Measurements from ENCODE around the gene ZDHHC13.

DNA sequence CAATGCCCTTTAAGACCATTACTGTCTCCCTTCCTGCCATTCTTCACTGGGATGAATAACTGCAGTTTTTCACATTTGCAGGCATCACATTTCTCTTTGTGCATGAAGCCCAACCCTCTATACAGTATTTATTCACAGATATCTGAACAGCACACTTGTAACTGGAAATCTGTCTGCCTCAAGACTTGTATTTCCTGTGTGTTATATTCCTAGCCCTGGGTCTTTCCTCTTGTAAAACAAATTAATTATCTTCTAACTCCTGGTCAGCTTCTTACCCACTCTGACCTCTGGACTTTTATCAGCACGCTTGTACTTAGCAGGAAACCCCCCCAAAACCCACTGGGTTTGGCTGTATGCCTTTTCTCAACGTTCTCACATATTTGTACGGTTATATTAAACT lies 82.8 kb downstream of the ZDHHC13 start:
- TF ChIP-seq, protein P1, sequence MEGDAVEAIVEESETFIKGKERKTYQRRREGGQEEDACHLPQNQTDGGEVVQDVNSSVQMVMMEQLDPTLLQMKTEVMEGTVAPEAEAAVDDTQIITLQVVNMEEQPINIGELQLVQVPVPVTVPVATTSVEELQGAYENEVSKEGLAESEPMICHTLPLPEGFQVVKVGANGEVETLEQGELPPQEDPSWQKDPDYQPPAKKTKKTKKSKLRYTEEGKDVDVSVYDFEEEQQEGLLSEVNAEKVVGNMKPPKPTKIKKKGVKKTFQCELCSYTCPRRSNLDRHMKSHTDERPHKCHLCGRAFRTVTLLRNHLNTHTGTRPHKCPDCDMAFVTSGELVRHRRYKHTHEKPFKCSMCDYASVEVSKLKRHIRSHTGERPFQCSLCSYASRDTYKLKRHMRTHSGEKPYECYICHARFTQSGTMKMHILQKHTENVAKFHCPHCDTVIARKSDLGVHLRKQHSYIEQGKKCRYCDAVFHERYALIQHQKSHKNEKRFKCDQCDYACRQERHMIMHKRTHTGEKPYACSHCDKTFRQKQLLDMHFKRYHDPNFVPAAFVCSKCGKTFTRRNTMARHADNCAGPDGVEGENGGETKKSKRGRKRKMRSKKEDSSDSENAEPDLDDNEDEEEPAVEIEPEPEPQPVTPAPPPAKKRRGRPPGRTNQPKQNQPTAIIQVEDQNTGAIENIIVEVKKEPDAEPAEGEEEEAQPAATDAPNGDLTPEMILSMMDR (IDR thresholded peaks at IDR 0.05): no peak
- TF ChIP-seq SMC3 (IDR thresholded peaks at IDR 0.05) (no peak), KDM5A (IDR thresholded peaks at IDR 0.05) (no peak), POLR2A (IDR thresholded peaks at IDR 0.05; ENCODE audit: low read length) (no peak), CBX2 (IDR thresholded peaks at IDR 0.05; ENCODE audit: borderline replicate concordance, low read depth) (no peak), HDAC2 (IDR thresholded peaks at IDR 0.05) (no peak), ZC3H11A (IDR thresholded peaks at IDR 0.05) (no peak), HOXA7 (CRISPR knock-in tag; IDR thresholded peaks at IDR 0.05) (no peak)
- TF ChIP-seq, protein P2, sequence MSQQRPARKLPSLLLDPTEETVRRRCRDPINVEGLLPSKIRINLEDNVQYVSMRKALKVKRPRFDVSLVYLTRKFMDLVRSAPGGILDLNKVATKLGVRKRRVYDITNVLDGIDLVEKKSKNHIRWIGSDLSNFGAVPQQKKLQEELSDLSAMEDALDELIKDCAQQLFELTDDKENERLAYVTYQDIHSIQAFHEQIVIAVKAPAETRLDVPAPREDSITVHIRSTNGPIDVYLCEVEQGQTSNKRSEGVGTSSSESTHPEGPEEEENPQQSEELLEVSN (IDR thresholded peaks at IDR 0.05; ENCODE audit: borderline replicate concordance, low read depth): no peak
